HS-27A (cell line): ENCODE measurements around the gene PRDM10.
A peak's percentile ranks its signal among the peaks of the same experiment; 100 is the strongest.
"Not testable (repeated sequence)": the region's sequence is repeated elsewhere in the genome, so short reads cannot be mapped to it uniquely, and the experiment has no call there.

Experiments used
- DNase-seq: peaks from one replicate; pipeline ENCODE4 v3.0.0-alpha.2; 2012; ENCODE audit warnings: low read depth, missing footprints

The PRDM10 gene

GRCh38 chr11:129895126-129896041 lies 107.3 kb downstream of the PRDM10 start, which contains the start of gene NFRKB:
Gene NFRKB (minus strand): TSS chr11:129895578. CDS start chr11:129892849, 2,729 bp downstream.
- no peak for DNase-seq

GRCh38 chr11:129894278-129895125 lies 108.1 kb downstream of the PRDM10 start:
- DNase-seq, result no peak

- DNase-seq, result no peak
Observed at GRCh38 chr11:129888451-129888850, 114.2 kb downstream of the PRDM10 start.

GRCh38 chr11:129885381-129885780 lies 117.3 kb downstream of the PRDM10 start:
- DNase-seq, result no peak

GRCh38 chr11:129884581-129884980 lies 118.1 kb downstream of the PRDM10 start:
- no peak for DNase-seq

- no peak for DNase-seq
Observed at GRCh38 chr11:129881570-129882170, 121.0 kb downstream of the PRDM10 start.

- DNase-seq, result no peak
Observed at GRCh38 chr11:129880311-129880710, 122.3 kb downstream of the PRDM10 start.

GRCh38 chr11:129871914-129872313 lies 130.7 kb downstream of the PRDM10 start:
- no peak for DNase-seq

- DNase-seq, result not testable (repeated sequence)
Observed at GRCh38 chr11:129868626-129869025, 134.0 kb downstream of the PRDM10 start.

- no peak for DNase-seq
Observed at GRCh38 chr11:129866311-129866710, 136.3 kb downstream of the PRDM10 start.

GRCh38 chr11:129865701-129866100 lies 136.9 kb downstream of the PRDM10 start:
- DNase-seq, result no peak

- DNase-seq, result no peak
Observed at GRCh38 chr11:129864811-129865210, 137.8 kb downstream of the PRDM10 start.

GRCh38 chr11:129861702-129862522 lies 140.7 kb downstream of the PRDM10 start:
- peak; percentile 66 for DNase-seq

- no peak for DNase-seq
Observed at GRCh38 chr11:129856036-129856435, 146.6 kb downstream of the PRDM10 start.

- DNase-seq, result no peak
Observed at GRCh38 chr11:129855086-129855485, 147.5 kb downstream of the PRDM10 start.

GRCh38 chr11:129854232-129854805 lies 148.3 kb downstream of the PRDM10 start:
- DNase-seq, result no peak

- no peak for DNase-seq
Observed at GRCh38 chr11:129853518-129854231, 149.0 kb downstream of the PRDM10 start.

GRCh38 chr11:129852125-129852740 lies 150.4 kb downstream of the PRDM10 start:
- DNase-seq, result no peak
